ENCODE measurements around the gene UPK1A. TPM values are rescaled to one million over a fixed set of nuclear protein-coding genes. Genes with fewer than 3 reads are reported as not detected.
"Not testable (repeated sequence)": the region's sequence is repeated elsewhere in the genome, so short reads cannot be mapped to it uniquely, and the experiment has no call there.

Gene UPK1A
- total and polyA plus RNA-seq, 9 donors: 0.17 to 7.7 (median 0.28) TPM; not detected in 6

DNA sequence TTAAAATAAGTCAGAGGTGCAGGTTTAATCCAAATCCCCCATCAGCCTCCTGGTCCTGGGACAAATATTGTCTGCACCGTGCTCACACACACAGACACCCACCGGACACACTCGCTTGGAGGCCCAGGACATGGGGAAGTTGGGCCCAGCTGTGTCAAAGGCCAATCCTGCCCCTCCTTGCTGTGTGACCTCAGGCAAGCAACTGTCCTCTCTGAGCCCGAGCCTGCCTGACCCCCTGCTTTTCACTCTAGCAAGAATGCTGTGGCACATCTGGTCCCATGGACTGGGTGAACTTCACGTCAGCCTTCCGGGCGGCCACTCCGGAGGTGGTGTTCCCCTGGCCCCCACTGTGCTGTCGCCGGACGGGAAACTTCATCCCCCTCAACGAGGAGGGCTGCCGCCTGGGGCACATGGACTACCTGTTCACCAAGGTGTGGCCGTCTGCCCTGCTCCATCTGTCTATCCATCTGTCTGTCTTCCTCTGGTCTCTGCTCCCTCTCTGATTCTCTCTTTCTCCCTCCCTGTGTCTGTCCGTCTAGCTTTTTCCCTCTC lies 9.3 kb downstream of the UPK1A start:
- peaks cover 27% of the 10 kb centered on the region for H3K27me3 ChIP-seq (ENCODE audit: control insufficient read depth, insufficient read depth, low read length)
- H3K4me3 ChIP-seq (ENCODE audit: low read length): no peak overlapping the region
- 67% methylated on average over 15 of the region's 15 CpGs for WGBS (ENCODE audit: insufficient coverage)
- no peak overlapping the region for H3K27ac ChIP-seq (ENCODE audit: low read length)
- no peak for DNase-seq
- no peaks in the 10 kb centered on the region for H3K9me3 ChIP-seq (replicated peaks; ENCODE audit: control insufficient read depth, low read depth, low read length)
- H3K4me1 ChIP-seq (ENCODE audit: control insufficient read depth, insufficient read depth, low read length): peaks cover 2% of the 10 kb centered on the region
- no peaks in the 10 kb centered on the region for H3K36me3 ChIP-seq (ENCODE audit: control insufficient read depth, insufficient read depth, low read length)

DNA sequence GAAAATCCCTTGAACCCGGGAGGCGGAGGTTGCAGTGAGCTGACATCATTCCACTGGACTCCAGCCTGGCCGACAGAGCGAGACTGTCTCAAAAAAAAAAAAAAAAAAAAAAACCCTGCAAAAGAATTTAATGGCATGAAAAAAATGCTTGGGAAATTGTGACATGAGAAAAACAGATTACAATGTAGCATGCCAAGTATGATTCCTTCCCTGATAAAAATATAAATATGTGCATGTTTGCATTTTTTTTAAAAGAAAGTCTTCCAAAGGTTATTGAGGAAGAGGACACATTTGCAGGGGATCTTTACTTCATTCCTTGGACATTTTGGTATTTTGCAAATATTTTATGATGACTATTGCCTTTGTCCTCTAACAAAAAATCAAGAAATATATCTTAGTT lies 23.5 kb downstream of the UPK1A start:
- Histone ChIP-seq H3K36me3 (ENCODE audit: control insufficient read depth, insufficient read depth, low read length) (no peaks in the 10 kb centered on the region), H3K4me3 (ENCODE audit: low read length) (no peak overlapping the region), H3K27me3 (ENCODE audit: control insufficient read depth, insufficient read depth, low read length) (no peaks in the 10 kb centered on the region), H3K9me3 (replicated peaks; ENCODE audit: control insufficient read depth, low read depth, low read length) (no peaks in the 10 kb centered on the region), H3K4me1 (ENCODE audit: control insufficient read depth, insufficient read depth, low read length) (no peaks in the 10 kb centered on the region), H3K27ac (ENCODE audit: low read length) (no peak overlapping the region)
- peak; percentile 41 for DNase-seq
- no CpG with 5 or more reads among the region's 4 CpGs for WGBS (ENCODE audit: insufficient coverage)

DNA sequence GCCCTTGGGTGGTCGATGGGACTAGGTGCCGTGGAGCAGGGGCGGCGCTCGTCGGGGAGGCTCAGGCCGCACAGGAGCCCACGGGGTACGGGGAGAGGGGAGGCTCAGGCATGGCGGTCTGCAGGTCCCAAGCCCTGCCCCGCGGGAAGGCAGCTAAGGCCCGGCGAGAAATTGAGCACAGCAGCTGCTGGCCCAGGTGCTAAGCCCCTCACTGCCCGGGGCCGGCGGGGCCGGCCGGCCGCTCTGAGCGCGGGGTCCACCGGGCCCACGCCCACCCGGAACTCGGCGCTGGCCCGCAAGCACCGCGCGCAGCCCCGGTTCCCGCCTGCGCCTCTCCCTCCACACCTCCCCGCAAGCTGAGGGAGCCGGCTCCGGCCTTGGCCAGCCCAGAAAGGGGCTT lies 24.8 kb downstream of the UPK1A start:
- H3K4me3 ChIP-seq (ENCODE audit: low read length); H3K4me1 ChIP-seq (ENCODE audit: control insufficient read depth, insufficient read depth, low read length); H3K36me3 ChIP-seq (ENCODE audit: control insufficient read depth, insufficient read depth, low read length); DNase-seq; H3K27ac ChIP-seq (ENCODE audit: low read length); H3K27me3 ChIP-seq (ENCODE audit: control insufficient read depth, insufficient read depth, low read length); H3K9me3 ChIP-seq (replicated peaks; ENCODE audit: control insufficient read depth, low read depth, low read length): not testable (repeated sequence)
- 89% methylated on average over 37 of the region's 37 CpGs for WGBS (ENCODE audit: insufficient coverage)

DNA sequence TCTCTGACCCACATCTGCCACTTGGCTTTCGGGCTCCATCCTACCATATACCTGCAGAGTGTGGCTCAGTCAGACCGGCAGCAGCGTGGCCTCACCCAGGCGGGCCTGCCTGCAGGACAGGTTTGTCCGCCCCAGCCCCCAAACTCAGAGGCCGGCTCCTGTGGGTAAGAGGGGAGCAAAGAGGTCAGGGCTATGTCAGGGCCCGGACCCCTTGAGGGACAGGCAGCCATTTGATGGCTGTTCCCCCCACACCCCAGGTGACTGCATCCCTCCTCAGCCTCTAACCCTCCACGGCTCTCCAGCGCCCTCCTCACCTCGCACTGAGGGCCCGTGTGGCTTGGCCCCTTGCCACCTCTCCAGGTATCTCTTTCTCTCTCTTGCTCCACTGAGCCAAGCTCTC lies 25.7 kb downstream of the UPK1A start:
- Histone ChIP-seq H3K36me3 (ENCODE audit: control insufficient read depth, insufficient read depth, low read length) (no peaks in the 10 kb centered on the region), H3K4me3 (ENCODE audit: low read length) (no peak overlapping the region), H3K27ac (ENCODE audit: low read length) (no peak overlapping the region), H3K9me3 (replicated peaks; ENCODE audit: control insufficient read depth, low read depth, low read length) (no peaks in the 10 kb centered on the region), H3K4me1 (ENCODE audit: control insufficient read depth, insufficient read depth, low read length) (no peaks in the 10 kb centered on the region), H3K27me3 (ENCODE audit: control insufficient read depth, insufficient read depth, low read length) (no peaks in the 10 kb centered on the region)
- DNase-seq: no peak
- WGBS (ENCODE audit: insufficient coverage): 73% methylated on average over 2 of the region's 11 CpGs

DNA sequence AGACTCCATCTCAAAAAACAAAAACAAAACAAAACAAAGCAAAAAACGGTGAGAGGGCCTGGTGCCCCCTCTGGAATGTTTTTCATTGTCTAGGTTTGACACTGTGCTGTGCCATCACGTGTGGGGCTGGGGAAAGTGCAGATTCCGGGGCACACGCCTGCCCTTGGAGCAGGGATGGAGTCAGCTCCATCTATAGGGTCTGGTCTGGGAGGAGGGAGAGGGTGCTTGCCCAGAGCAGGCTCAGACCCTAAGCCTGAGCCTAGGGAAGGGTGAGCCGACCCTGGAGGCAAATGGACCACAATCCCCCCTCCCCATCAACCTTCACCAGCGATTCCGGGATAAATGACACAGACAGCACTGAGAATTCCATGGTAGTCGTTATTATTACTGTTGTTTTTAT lies 27.1 kb downstream of the UPK1A start:
- H3K27me3 ChIP-seq (ENCODE audit: control insufficient read depth, insufficient read depth, low read length): no peaks in the 10 kb centered on the region
- no peak overlapping the region for H3K4me3 ChIP-seq (ENCODE audit: low read length)
- H3K27ac ChIP-seq (ENCODE audit: low read length): no peak overlapping the region
- H3K4me1 ChIP-seq (ENCODE audit: control insufficient read depth, insufficient read depth, low read length): no peaks in the 10 kb centered on the region
- no peaks in the 10 kb centered on the region for H3K9me3 ChIP-seq (replicated peaks; ENCODE audit: control insufficient read depth, low read depth, low read length)
- no peaks in the 10 kb centered on the region for H3K36me3 ChIP-seq (ENCODE audit: control insufficient read depth, insufficient read depth, low read length)
- no CpG with 5 or more reads among the region's 8 CpGs for WGBS (ENCODE audit: insufficient coverage)
- DNase-seq: no peak

DNA sequence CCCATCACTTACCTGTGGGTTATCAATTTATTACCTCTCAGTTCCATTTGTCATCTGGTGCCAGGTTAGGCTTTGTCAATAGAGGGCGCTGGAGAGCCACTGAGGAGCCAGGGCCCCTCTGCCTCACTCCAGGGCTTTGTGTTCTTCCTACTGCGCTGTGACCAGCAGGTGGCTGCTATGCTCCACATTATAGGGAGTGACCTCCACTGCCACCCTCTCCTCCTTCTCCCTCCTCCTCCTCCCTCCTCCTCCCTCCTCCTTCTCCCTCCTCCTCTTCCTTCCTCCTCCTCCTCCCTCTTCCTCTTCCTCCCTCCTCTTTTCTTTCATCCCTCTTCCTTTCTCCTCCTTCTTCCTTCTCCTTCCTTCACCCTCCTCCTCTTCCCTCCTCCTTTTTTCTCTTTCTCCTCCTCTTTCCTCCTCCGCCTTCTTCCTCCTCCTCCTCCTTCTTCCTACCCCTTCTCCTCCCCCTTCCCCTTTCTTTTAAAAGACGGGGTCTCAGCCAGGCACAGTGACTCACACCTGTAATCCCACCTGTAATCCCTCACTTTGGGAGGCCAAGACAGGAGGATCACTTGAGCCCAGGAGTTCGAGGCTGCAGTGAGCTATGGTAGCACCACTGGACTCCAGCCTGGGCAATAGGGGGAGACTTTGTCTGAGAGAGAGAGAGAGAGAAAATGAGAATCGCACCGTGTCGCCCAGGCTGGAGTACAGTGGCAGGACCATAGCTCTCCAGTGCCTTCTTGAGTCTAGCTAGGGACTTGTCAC lies 27.7 kb downstream of the UPK1A start:
- H3K4me1 ChIP-seq (ENCODE audit: control insufficient read depth, insufficient read depth, low read length): no peaks in the 10 kb centered on the region
- no peaks in the 10 kb centered on the region for H3K9me3 ChIP-seq (replicated peaks; ENCODE audit: control insufficient read depth, low read depth, low read length)
- H3K27me3 ChIP-seq (ENCODE audit: control insufficient read depth, insufficient read depth, low read length): no peaks in the 10 kb centered on the region
- no peaks in the 10 kb centered on the region for H3K36me3 ChIP-seq (ENCODE audit: control insufficient read depth, insufficient read depth, low read length)
- WGBS (ENCODE audit: insufficient coverage): 2% methylated on average over 4 of the region's 8 CpGs
- no peak overlapping the region for H3K27ac ChIP-seq (ENCODE audit: low read length)
- H3K4me3 ChIP-seq (ENCODE audit: low read length): no peak overlapping the region
- DNase-seq: peak; percentile 90

DNA sequence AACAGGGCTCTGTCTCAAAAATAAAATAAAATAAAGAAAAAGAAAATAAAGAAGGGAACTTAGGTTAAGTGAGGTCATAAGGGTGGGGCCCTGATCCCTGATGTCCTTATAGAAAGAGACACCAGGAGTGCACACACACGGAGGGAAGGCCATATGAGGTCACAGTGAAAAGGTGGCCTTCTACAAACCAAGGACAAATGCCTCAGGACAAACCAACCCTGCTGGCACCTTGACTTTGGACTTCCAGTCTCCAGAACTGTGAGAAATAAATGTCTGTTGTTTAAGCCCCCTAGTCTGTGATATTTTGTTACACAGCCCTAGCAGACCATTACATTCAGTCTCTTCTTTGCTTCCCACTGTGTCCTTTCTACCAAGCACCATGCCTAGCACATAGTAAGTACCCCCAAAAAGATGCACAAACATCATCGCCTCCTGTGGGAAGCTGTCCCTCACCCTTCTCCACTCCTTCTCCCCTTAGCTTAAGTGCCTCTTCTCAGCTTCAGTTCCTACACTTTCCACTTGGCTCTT lies 29.6 kb downstream of the UPK1A start:
- H3K4me1 ChIP-seq (ENCODE audit: control insufficient read depth, insufficient read depth, low read length): no peaks in the 10 kb centered on the region
- H3K4me3 ChIP-seq (ENCODE audit: low read length): no peak overlapping the region
- no peak overlapping the region for H3K27ac ChIP-seq (ENCODE audit: low read length)
- no peaks in the 10 kb centered on the region for H3K27me3 ChIP-seq (ENCODE audit: control insufficient read depth, insufficient read depth, low read length)
- DNase-seq: no peak
- H3K36me3 ChIP-seq (ENCODE audit: control insufficient read depth, insufficient read depth, low read length): no peaks in the 10 kb centered on the region
- no peaks in the 10 kb centered on the region for H3K9me3 ChIP-seq (replicated peaks; ENCODE audit: control insufficient read depth, low read depth, low read length)
- WGBS (ENCODE audit: insufficient coverage): no CpG with 5 or more reads among the region's 2 CpGs

DNA sequence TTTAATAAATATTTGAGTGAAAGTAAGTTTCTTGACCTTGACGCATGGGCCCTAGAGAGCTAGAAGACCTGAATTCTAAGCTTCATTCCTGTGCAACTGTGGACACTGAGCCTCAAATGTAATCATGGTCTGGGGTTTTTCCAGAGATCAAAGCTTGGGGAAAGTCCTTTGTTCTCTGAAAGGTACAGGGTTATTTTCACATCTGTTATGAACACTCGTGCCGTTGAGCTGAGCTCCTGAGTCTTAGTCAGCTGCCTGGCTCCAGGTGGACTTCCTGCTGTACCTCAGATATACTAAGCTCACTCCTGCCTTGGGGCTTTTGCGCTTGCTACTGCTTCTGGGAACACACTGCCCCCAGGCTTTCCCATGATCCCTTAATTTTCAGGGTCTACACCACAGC lies 30.5 kb downstream of the UPK1A start:
- no peak for DNase-seq
- 71% methylated on average over 3 of the region's 4 CpGs for WGBS (ENCODE audit: insufficient coverage)

DNA sequence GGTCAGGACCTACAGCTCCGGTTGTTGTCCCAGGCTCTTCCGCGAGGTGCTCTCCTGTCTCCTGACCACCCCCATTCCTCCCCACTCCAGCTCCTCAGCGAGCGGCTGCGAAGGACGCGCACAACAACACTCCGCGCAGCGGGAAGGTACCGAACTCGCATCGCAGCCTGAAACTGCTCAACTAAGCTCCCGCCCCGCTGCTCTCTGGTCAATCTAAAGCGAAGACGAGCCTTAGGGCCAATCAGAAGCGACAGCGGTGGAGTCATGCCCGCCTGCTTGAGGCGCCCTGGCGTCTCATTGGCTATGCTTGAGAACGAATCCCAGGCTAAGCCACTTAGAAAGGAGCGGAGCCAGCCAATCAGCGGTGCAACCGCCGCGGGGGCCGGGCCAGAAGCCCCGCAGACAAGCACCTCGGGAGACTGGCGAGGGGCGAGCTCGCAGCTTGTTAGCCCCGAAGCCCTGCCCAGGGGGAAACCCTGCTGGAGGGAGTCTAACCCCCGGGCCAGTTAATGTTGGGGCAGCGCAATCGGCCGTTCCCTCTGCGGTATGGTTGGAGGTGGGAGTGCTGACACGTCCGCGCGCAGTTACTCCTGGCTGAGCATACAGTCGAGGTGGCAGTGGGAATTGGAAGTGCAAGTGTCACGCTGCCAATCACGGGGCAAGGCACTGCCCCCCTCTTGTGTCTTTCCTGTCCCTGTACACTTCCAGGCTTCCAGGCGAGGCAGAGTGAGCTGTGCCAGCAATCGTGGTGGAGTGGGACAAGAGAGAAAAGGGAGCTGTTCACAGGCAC lies 36.1 kb downstream of the UPK1A start:
- H3K9me3 ChIP-seq (replicated peaks; ENCODE audit: control insufficient read depth, low read depth, low read length): no peaks in the 10 kb centered on the region
- under 1% methylated on average over 46 of the region's 50 CpGs for WGBS (ENCODE audit: insufficient coverage)
- H3K36me3 ChIP-seq (ENCODE audit: control insufficient read depth, insufficient read depth, low read length): no peaks in the 10 kb centered on the region
- peak overlapping the region; percentile 60 for H3K4me3 ChIP-seq (ENCODE audit: low read length)
- peaks cover 10% of the 10 kb centered on the region for H3K4me1 ChIP-seq (ENCODE audit: control insufficient read depth, insufficient read depth, low read length)
- DNase-seq: peak; percentile 99
- peaks cover 8% of the 10 kb centered on the region for H3K27me3 ChIP-seq (ENCODE audit: control insufficient read depth, insufficient read depth, low read length)
- H3K27ac ChIP-seq (ENCODE audit: low read length): no peak overlapping the region

More for the DNA sequence above, 30.5 kb downstream of the UPK1A start:
- H3K9me3 ChIP-seq (replicated peaks; ENCODE audit: control insufficient read depth, low read depth, low read length): no peaks in the 10 kb centered on the region
- H3K36me3 ChIP-seq (ENCODE audit: control insufficient read depth, insufficient read depth, low read length): no peaks in the 10 kb centered on the region
- H3K4me1 ChIP-seq (ENCODE audit: control insufficient read depth, insufficient read depth, low read length): no peaks in the 10 kb centered on the region
- no peaks in the 10 kb centered on the region for H3K27me3 ChIP-seq (ENCODE audit: control insufficient read depth, insufficient read depth, low read length)
- no peak overlapping the region for H3K4me3 ChIP-seq (ENCODE audit: low read length)
- no peak overlapping the region for H3K27ac ChIP-seq (ENCODE audit: low read length)

DNA sequence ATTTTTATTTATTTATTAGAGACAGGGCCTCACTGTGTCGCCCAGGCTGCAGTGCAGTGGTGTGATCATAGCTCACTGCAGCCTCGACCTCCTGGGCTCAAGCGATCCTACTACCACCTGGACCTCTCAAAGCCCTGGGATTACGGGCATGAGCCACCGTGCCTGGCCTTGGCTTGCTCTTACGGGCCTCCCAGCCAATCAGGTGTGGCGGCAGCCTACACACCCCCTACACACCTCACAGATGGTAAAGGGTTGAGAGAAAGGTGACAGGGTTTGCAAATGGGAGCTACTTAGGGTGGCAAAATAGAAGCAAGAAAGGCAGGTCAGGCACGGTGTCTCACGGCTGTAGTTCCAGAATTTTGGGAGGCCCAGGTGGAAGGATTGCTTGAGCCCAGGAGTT lies 37.0 kb downstream of the UPK1A start:
- Histone ChIP-seq H3K36me3 (ENCODE audit: control insufficient read depth, insufficient read depth, low read length) (no peaks in the 10 kb centered on the region), H3K4me1 (ENCODE audit: control insufficient read depth, insufficient read depth, low read length) (peaks cover 10% of the 10 kb centered on the region), H3K27me3 (ENCODE audit: control insufficient read depth, insufficient read depth, low read length) (peaks cover 8% of the 10 kb centered on the region), H3K27ac (ENCODE audit: low read length) (no peak overlapping the region), H3K4me3 (ENCODE audit: low read length) (no peak overlapping the region), H3K9me3 (replicated peaks; ENCODE audit: control insufficient read depth, low read depth, low read length) (no peaks in the 10 kb centered on the region)
- no peak for DNase-seq
- 53% methylated on average over 3 of the region's 9 CpGs for WGBS (ENCODE audit: insufficient coverage)
